OCI-LY3 (cell line): ENCODE results near the gene KLF5.

Experiments
- H2AFZ ChIP-seq: fragments of 200-600, 300-600 bp; shearing (Covaris generic); 2 replicates; pipeline ENCODE4 v1.6.0; 2014; ENCODE audit warnings: antibody characterized with exemption, low read depth, low read length
- H3K27ac ChIP-seq: fragments of 200-600, 300-600 bp; sonication (generic); 2 replicates; pipeline ENCODE4 v1.5.1; 2014; ENCODE audit warnings: mild to moderate bottlenecking, low read length, moderate library complexity, mixed read lengths
- H3K27me3 ChIP-seq: fragments of 200-600, 300-600 bp; sonication (generic); 2 replicates; pipeline ENCODE4 v1.6.1; 2014; ENCODE audit warnings: low read depth, low read length, mixed read lengths
- H3K36me3 ChIP-seq: fragments of 200-600, 300-600 bp; sonication (generic); replicated peaks from 2 replicates; pipeline ENCODE3; 2014; ENCODE audit warnings: low read depth, low read length, mixed read lengths
- H3K4me1 ChIP-seq: fragments of 300-600, 200-600 bp; sonication (generic); 2 replicates; pipeline ENCODE4 v1.6.1; 2014; ENCODE audit warnings: low read length, mixed read lengths
- H3K4me2 ChIP-seq: fragments of 200-600, 300-600 bp; sonication (generic); 2 replicates; pipeline ENCODE4 v1.6.1; 2014; ENCODE audit warnings: low read length, mixed read lengths
- H3K4me3 ChIP-seq: fragments of 300-600, 200-600 bp; sonication (generic); 2 replicates; pipeline ENCODE4 v1.5.1; 2014; ENCODE audit warnings: antibody characterized with exemption, mild to moderate bottlenecking, low read length, moderate library complexity
- H3K79me2 ChIP-seq: fragments of 300-600, 200-600 bp; shearing (Covaris generic); 2 replicates; pipeline ENCODE4 v1.6.1; 2014; ENCODE audit warnings: mild to moderate bottlenecking, low read length, mixed read lengths
- H3K9ac ChIP-seq: fragments of 300-600, 200-600 bp; shearing (Covaris generic); 2 replicates; pipeline ENCODE4 v1.6.0; 2014; ENCODE audit warnings: mild to moderate bottlenecking, low read length, moderate library complexity
- H3K9me3 ChIP-seq: fragments of 200-600, 300-600 bp; shearing (Covaris generic); 2 replicates; pipeline ENCODE4 v1.6.1; 2014; ENCODE audit warnings: low read length, mixed read lengths; ENCODE audit not compliant: insufficient read depth
- H4K20me1 ChIP-seq: fragments of 200-600, 300-600 bp; sonication (generic); 2 replicates; pipeline ENCODE4 v1.6.1; 2016; ENCODE audit warnings: low read length, mixed read lengths; ENCODE audit not compliant: insufficient read depth
- EZH2phosphoT487 ChIP-seq: fragments of 200-600 bp; shearing (Covaris generic); IDR thresholded peaks from 2 replicates; pipeline ENCODE4 v1.6.1; 2018; ENCODE audit warnings: antibody characterized with exemption, mixed run types, low read depth
- TF ChIP-seq, protein P1 (sequence below): fragments of 200-600, 300-600 bp; sonication (generic); IDR thresholded peaks from 2 replicates; pipeline ENCODE4 v1.5.1; 2014; ENCODE audit warnings: antibody characterized with exemption, low read length, low read depth

KLF5 gene

DNA sequence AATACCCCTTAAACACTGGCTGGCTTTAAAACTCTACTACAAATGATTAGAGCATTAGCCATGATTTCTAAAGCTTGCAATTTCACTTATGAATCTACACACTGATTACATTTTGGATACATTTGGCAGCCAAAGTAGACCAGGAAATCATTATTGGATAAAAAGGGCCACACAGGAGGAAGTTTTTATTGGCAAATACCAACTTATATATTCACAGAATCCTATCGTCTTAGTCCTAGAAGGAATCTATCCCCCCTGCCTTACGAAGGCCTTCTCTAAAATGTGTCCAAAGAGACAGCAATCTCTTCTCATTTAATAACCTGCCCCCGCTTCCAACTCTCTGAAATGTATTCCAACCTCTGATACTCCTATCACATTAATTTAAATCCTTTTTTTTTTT, 52.5 kb downstream of the KLF5 start:
- Histone ChIP-seq H3K79me2 (no peaks in the 10 kb centered on the region), H3K4me2 (no peak overlapping the region), H3K27me3 (no peaks in the 10 kb centered on the region; the same call in 1 of the 2 replicates), H3K9me3 (no peaks in the 10 kb centered on the region), H3K27ac (no peak overlapping the region), H3K36me3 (no peaks in the 10 kb centered on the region), H2AFZ (no peak overlapping the region), H3K4me1 (peaks cover 5% of the 10 kb centered on the region; the same call in 1 of the 2 replicates), H4K20me1 (no peaks in the 10 kb centered on the region), H3K9ac (no peak overlapping the region), H3K4me3 (no peak overlapping the region)
- TF ChIP-seq EZH2phosphoT487, result no peak
- TF ChIP-seq, protein P1, sequence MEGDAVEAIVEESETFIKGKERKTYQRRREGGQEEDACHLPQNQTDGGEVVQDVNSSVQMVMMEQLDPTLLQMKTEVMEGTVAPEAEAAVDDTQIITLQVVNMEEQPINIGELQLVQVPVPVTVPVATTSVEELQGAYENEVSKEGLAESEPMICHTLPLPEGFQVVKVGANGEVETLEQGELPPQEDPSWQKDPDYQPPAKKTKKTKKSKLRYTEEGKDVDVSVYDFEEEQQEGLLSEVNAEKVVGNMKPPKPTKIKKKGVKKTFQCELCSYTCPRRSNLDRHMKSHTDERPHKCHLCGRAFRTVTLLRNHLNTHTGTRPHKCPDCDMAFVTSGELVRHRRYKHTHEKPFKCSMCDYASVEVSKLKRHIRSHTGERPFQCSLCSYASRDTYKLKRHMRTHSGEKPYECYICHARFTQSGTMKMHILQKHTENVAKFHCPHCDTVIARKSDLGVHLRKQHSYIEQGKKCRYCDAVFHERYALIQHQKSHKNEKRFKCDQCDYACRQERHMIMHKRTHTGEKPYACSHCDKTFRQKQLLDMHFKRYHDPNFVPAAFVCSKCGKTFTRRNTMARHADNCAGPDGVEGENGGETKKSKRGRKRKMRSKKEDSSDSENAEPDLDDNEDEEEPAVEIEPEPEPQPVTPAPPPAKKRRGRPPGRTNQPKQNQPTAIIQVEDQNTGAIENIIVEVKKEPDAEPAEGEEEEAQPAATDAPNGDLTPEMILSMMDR, result no peak

DNA sequence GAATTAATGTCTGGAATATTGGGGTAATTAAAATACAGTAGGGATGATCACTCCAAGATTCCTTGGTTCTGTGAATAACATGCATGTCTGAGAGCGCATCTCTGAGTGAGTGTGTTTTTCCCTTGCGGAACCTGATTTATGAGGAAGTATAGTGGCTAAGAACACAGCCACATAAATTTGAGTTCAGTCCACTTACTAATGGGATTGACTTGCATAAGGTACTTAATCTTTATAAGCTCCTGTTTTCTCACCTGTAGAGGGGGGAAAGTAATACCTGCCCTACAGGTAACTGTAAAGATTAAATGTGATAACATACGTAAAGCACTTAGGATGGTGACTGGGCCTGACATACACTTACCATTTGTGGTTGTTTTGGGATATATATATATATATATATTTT, 60.8 kb downstream of the KLF5 start:
- no peaks in the 10 kb centered on the region for H3K9me3 ChIP-seq
- TF ChIP-seq, protein P1, result no peak
- no peak for TF ChIP-seq EZH2phosphoT487
- no peaks in the 10 kb centered on the region for H3K36me3 ChIP-seq

More for the DNA sequence above, 60.8 kb downstream of the KLF5 start:
- Histone ChIP-seq H2AFZ (no peak overlapping the region), H3K4me3 (no peak overlapping the region), H3K27ac (no peak overlapping the region), H4K20me1 (no peaks in the 10 kb centered on the region), H3K79me2 (no peaks in the 10 kb centered on the region), H3K9ac (no peak overlapping the region), H3K27me3 (no peaks in the 10 kb centered on the region), H3K4me1 (no peaks in the 10 kb centered on the region), H3K4me2 (no peak overlapping the region)
